ENCODE results near the gene LNPEP. TPM values are rescaled to one million over a fixed set of nuclear protein-coding genes. Genes with fewer than 3 reads are reported as not detected.

LNPEP gene
- total RNA-seq, 1 donor from 2014 or later: 39.4 TPM

DNA sequence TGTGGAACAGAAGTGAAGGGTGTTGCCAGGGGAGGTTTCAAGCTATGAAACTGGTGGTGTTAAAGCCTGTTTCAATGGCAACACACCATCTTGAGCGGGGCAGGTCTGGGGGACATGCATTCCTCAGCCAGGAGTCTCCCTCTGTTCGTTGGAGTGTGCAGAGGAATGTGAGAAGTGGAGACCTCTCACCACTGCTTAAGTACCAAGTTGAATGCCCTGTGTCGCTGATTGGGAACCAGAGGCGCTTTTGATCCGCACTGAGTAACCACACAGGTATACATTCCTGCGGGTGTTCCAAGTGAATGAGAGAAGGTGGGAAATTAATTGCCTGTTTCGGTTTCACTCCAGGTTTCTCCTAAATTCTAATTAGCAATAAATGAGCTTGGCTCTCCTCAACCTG, 107.1 kb downstream of the LNPEP start:
- no peaks in the 10 kb centered on the region for H3K9me3 Mint-ChIP-seq
- H3K4me1 Mint-ChIP-seq: no peaks in the 10 kb centered on the region
- H3K27ac Mint-ChIP-seq: no peak overlapping the region
- peaks cover 9% of the 10 kb centered on the region for H3K27me3 Mint-ChIP-seq
- intact Hi-C loops (cut with micrococcal nuclease): no loop called here
- H3K36me3 Mint-ChIP-seq (ENCODE audit: low read depth): peaks cover 3% of the 10 kb centered on the region
- no peak for DNase-seq
- no peak overlapping the region for H3K4me3 Mint-ChIP-seq

DNA sequence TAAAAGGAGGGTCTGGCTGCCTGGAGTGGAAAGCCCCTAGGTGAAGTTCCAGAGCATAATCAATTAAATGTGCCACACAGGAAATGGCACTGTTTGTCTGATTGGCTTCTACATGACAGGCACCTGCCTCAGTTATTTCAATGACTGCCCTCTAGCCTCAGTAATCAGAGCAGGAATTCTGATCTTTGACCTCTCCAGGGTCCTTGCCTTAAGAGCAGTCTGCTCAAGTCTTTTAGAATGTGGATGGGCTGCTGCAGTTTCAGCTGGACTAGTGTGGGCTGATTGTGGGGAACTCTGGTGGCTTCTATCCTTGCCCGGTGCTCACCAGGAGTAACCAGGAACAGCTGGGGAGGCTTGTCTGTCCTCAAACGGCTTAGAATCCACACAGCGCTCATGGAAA, 107.6 kb downstream of the LNPEP start:
- no peak overlapping the region for H3K27ac Mint-ChIP-seq
- intact Hi-C loops (cut with micrococcal nuclease): no loop called here

DNA sequence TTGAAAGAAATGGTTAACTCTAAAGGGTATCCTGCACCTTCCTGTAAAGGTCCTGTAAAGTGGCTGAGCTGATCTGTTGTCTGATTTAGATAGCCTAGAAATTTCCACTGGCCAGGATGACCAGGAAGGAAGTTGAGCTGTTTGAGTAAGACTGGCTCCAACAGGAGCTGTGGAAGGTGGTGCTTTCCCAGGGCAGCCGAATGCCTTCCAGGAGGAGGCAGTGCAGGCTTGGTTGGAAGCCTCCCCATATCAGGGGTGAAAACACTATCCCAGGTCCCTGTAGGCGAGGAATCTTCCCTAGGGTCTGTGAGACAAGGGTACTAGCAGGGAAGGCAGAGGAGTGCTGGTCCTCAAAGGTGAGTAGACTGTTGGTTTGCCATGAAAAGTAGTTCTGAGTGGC, 108.2 kb downstream of the LNPEP start:
- no peaks in the 10 kb centered on the region for H3K9me3 Mint-ChIP-seq
- no peak for DNase-seq
- intact Hi-C loops (cut with micrococcal nuclease): no loop called here
- no peak overlapping the region for H3K4me3 Mint-ChIP-seq
- H3K4me1 Mint-ChIP-seq: no peaks in the 10 kb centered on the region
- peaks cover 13% of the 10 kb centered on the region for H3K27me3 Mint-ChIP-seq
- no peak overlapping the region for H3K27ac Mint-ChIP-seq
- H3K36me3 Mint-ChIP-seq (ENCODE audit: low read depth): no peaks in the 10 kb centered on the region

More for the DNA sequence above, 107.6 kb downstream of the LNPEP start:
- H3K4me1 Mint-ChIP-seq: no peaks in the 10 kb centered on the region
- no peak overlapping the region for H3K4me3 Mint-ChIP-seq
- H3K9me3 Mint-ChIP-seq: no peaks in the 10 kb centered on the region
- H3K27me3 Mint-ChIP-seq: peaks cover 13% of the 10 kb centered on the region
- peaks cover 3% of the 10 kb centered on the region for H3K36me3 Mint-ChIP-seq (ENCODE audit: low read depth)
- DNase-seq: no peak

DNA sequence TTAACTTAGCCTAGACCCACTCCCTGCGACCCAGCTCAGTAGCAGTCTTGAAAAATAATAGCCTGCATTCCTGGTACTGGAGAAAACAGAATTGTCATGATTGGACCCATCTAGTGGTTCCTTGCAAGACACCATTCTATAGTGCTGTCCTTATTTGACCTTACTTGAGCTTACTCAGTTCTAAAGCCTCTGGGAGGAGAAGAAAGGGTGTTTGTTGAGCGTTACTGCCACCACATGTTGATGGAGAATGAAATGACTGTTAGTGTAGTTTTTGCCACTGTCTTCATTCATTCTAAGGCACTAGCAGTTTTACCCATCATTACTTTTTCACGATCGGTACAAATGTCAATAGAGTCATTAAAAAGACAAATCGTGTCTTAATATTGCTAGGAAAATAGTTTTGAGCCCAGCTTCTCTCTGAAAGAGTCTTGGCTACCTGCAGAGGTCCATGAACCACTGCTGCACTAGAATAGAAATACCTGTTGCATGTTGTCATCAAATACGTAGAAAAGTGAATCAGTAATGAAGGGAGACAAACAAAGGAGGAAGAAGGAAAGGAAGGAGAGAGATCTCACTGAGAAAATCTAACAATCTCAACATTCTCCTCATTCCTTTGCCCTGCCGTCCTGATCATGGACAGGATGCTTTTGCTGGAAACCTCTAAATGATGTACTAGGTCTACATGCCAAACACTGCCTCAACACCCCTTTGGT, 110.5 kb downstream of the LNPEP start:
- no peak overlapping the region for H3K4me3 Mint-ChIP-seq
- intact Hi-C loops (cut with micrococcal nuclease): loop anchor here (5.0 kb wide), 1 partner anchor 179 kb away; no protein-coding TSS in a partner anchor
- peaks cover 9% of the 10 kb centered on the region for H3K9me3 Mint-ChIP-seq
- H3K27ac Mint-ChIP-seq: no peak overlapping the region
- DNase-seq: no peak
- peaks cover 22% of the 10 kb centered on the region for H3K27me3 Mint-ChIP-seq
- H3K36me3 Mint-ChIP-seq (ENCODE audit: low read depth): no peaks in the 10 kb centered on the region
- H3K4me1 Mint-ChIP-seq: peaks cover 4% of the 10 kb centered on the region

DNA sequence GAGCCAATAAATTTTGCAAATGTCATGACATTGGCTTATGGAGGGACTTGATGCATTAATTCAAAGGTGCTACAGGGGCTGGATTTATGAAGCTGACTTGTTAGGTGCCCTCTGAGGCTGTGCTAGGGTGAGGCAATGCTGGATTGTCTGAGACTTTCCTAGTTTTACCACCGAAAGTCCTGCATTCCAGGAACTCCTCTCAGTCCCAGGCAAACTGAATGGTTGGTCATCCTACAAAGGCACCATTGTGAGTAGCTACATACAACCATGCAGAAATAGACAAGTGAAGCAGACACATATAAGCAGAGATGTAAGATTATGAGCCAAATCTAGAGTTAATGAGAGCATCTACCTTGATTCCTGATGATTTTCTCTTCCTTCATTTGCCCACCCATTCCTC, 111.2 kb downstream of the LNPEP start:
- Mint-ChIP-seq H3K4me3 (no peak overlapping the region), H3K27ac (no peak overlapping the region), H3K36me3 (ENCODE audit: low read depth) (no peaks in the 10 kb centered on the region), H3K27me3 (peaks cover 25% of the 10 kb centered on the region), H3K4me1 (peaks cover 4% of the 10 kb centered on the region), H3K9me3 (peaks cover 13% of the 10 kb centered on the region)
- no peak for DNase-seq
- intact Hi-C loops (cut with micrococcal nuclease): loop anchor here (5.0 kb wide), 1 partner anchor 180 kb away; no protein-coding TSS in a partner anchor

DNA sequence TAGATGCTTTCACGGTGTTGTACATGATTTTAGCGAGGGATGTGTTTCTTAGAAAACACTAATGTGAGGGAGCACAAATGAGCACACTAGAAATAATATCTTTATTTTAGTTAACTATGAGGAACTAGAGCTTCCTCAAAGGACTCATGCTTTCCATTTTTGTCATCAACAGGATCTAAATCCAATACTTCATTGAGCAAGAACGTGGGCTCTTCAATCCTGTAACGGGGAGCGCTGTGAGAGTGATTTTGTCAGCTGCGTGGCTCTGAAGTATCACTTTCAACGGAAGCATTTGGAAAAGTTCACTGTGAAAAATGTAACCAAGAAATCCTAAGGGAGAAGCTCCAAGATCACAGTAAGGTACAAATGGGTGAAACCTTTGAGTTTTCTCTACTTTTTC, 113.3 kb downstream of the LNPEP start:
- Mint-ChIP-seq H3K4me1 (peaks cover 4% of the 10 kb centered on the region), H3K27me3 (peaks cover 43% of the 10 kb centered on the region), H3K9me3 (peaks cover 16% of the 10 kb centered on the region), H3K27ac (no peak overlapping the region), H3K36me3 (ENCODE audit: low read depth) (peaks cover 1% of the 10 kb centered on the region), H3K4me3 (no peak overlapping the region)
- intact Hi-C loops (cut with micrococcal nuclease): loop anchor here (5.0 kb wide), 1 partner anchor 182 kb away; no protein-coding TSS in a partner anchor
- DNase-seq: no peak

DNA sequence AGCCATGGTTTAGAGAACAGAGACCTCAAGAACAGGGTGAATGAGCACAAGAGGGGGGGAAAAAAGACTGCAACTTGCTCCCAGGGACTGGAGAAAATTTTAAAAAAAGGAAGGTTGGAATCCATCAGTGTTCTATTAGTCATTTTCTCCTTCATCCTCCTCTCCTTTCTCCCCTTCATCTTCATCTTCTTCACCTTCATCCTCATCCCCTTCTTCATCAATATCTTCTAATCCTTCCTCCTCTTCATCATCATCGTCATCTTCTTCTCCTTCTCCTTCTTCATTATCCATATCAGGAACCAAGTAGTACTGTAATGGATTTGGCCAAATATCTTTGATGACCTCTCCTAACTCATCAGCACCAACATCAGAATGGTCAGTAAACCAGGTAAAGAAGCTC, 120.4 kb downstream of the LNPEP start:
- H3K36me3 Mint-ChIP-seq (ENCODE audit: low read depth): peaks cover 1% of the 10 kb centered on the region
- peaks cover 31% of the 10 kb centered on the region for H3K27me3 Mint-ChIP-seq
- H3K4me1 Mint-ChIP-seq: peaks cover 2% of the 10 kb centered on the region
- H3K27ac Mint-ChIP-seq: no peak overlapping the region
- DNase-seq: no peak
- peaks cover 11% of the 10 kb centered on the region for H3K9me3 Mint-ChIP-seq
- intact Hi-C loops (cut with micrococcal nuclease): no loop called here
- no peak overlapping the region for H3K4me3 Mint-ChIP-seq

- intact Hi-C loops (cut with micrococcal nuclease): no loop called here
- H3K9me3 Mint-ChIP-seq: peaks cover under 1% of the 10 kb centered on the region
- H3K27ac Mint-ChIP-seq: no peak overlapping the region
- H3K4me1 Mint-ChIP-seq: peaks cover under 1% of the 10 kb centered on the region
- DNase-seq: no peak
- H3K27me3 Mint-ChIP-seq: peaks cover 11% of the 10 kb centered on the region
- H3K36me3 Mint-ChIP-seq (ENCODE audit: low read depth): no peaks in the 10 kb centered on the region
- H3K4me3 Mint-ChIP-seq: no peak overlapping the region
These were observed 126.2 kb downstream of the LNPEP start for GRCh38 chr5:97062046-97062445.

GRCh38 chr5:97063251-97063650, 127.4 kb downstream of the LNPEP start:
- Mint-ChIP-seq H3K9me3 (no peaks in the 10 kb centered on the region), H3K36me3 (ENCODE audit: low read depth) (no peaks in the 10 kb centered on the region), H3K4me3 (no peak overlapping the region), H3K4me1 (no peaks in the 10 kb centered on the region), H3K27ac (no peak overlapping the region), H3K27me3 (peaks cover 11% of the 10 kb centered on the region)
- DNase-seq: no peak
- intact Hi-C loops (cut with micrococcal nuclease): no loop called here

DNA sequence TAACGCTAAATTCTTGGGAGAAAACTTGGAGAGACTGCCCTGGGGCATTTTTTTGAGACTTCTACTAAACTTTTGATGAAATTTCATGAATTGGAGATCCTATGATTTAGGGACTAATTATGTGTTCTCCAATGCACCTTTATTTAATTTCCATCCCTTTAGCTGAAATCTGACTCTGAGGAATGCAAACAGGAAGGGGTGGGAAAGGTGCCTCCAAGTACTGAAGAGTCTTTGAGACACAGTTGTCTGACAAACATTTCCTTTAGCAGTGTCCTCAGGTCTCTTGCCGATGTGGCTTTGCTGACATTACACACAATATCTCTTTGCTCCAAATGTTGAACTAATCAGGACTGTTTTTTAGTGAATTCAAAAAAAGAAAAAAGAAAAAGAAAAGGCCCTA, 129.6 kb downstream of the LNPEP start:
- H3K4me1 Mint-ChIP-seq: no peaks in the 10 kb centered on the region
- H3K9me3 Mint-ChIP-seq: no peaks in the 10 kb centered on the region
- H3K27ac Mint-ChIP-seq: no peak overlapping the region
- DNase-seq: no peak
- no peaks in the 10 kb centered on the region for H3K36me3 Mint-ChIP-seq (ENCODE audit: low read depth)
- intact Hi-C loops (cut with micrococcal nuclease): no loop called here
- no peak overlapping the region for H3K4me3 Mint-ChIP-seq
- H3K27me3 Mint-ChIP-seq: peaks cover 14% of the 10 kb centered on the region

- intact Hi-C loops (cut with micrococcal nuclease): no loop called here
- Mint-ChIP-seq H3K4me1 (no peaks in the 10 kb centered on the region), H3K27ac (no peak overlapping the region), H3K9me3 (no peaks in the 10 kb centered on the region), H3K36me3 (ENCODE audit: low read depth) (no peaks in the 10 kb centered on the region), H3K27me3 (peaks cover 14% of the 10 kb centered on the region), H3K4me3 (no peak overlapping the region)
- no peak for DNase-seq
These were observed 131.5 kb downstream of the LNPEP start for GRCh38 chr5:97067296-97067850.

DNA sequence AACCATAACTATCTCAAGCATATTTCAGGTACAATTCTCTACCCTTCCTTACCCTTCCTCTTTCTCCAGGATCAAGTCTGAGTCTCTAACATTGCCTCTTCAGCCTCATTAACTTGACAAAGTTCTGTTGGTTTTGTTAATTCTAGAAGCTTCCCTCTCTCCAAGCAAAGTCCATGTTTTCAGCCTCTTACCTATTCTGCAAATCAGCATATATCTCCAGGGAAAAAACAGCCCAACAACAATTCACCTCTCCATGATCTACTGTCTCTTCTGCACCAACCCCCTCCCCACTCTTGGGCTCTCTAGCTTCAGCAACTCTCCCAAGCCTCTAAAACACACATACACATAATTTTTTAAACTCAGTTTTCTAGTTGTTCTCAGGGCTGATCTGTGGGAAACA, 134.4 kb downstream of the LNPEP start:
- Mint-ChIP-seq H3K4me1 (no peaks in the 10 kb centered on the region), H3K9me3 (no peaks in the 10 kb centered on the region), H3K4me3 (no peak overlapping the region), H3K27me3 (peaks cover 11% of the 10 kb centered on the region), H3K36me3 (ENCODE audit: low read depth) (no peaks in the 10 kb centered on the region), H3K27ac (no peak overlapping the region)
- DNase-seq: no peak
- intact Hi-C loops (cut with micrococcal nuclease): no loop called here

- peaks cover 9% of the 10 kb centered on the region for H3K27me3 Mint-ChIP-seq
- intact Hi-C loops (cut with micrococcal nuclease): no loop called here
- no peak overlapping the region for H3K27ac Mint-ChIP-seq
- DNase-seq: no peak
- no peaks in the 10 kb centered on the region for H3K36me3 Mint-ChIP-seq (ENCODE audit: low read depth)
- no peaks in the 10 kb centered on the region for H3K9me3 Mint-ChIP-seq
- no peak overlapping the region for H3K4me3 Mint-ChIP-seq
- no peaks in the 10 kb centered on the region for H3K4me1 Mint-ChIP-seq
These were observed 135.2 kb downstream of the LNPEP start for GRCh38 chr5:97071101-97071500.

DNA sequence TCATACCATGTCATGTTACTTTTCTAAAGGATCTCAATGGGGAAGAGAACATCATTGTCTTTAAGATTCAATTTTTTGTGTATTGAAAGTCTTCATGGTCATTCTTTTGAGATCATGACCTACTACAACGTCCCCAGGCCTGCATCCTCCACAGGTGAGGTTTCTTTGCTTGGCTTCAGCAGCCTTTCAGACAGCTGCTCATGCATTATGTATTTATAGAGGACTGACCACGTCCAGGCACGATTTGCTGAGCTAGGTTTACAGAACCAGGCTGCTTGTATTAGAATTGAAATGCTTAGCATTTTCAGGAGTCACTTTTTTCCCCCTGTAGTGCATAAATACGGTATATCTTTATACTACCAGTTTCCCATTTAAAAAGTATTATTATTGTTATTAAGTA, 136.1 kb downstream of the LNPEP start:
- Mint-ChIP-seq H3K27me3 (peaks cover 6% of the 10 kb centered on the region), H3K36me3 (ENCODE audit: low read depth) (no peaks in the 10 kb centered on the region), H3K9me3 (no peaks in the 10 kb centered on the region), H3K27ac (no peak overlapping the region), H3K4me3 (no peak overlapping the region), H3K4me1 (no peaks in the 10 kb centered on the region)
- DNase-seq: no peak
- intact Hi-C loops (cut with micrococcal nuclease): no loop called here

DNA sequence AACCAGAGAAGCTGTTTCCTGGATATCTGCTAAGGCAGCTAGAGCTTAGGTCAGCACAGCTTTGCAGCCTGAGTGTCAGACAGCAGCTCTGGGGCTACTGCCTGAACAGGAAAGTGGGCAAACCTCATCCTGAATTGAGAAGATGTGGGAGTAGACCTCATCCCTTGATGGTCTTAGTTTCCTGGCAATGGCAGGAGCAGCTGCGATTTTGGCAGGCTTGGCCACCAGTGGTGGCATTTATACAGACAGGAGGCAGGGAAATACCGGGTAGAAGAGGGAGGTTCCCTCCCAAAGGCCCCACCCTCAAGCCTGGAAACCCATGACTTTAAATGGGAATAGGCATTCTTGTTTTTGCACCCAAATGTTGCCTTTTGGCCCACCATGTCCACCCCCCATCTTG, 136.8 kb downstream of the LNPEP start:
- no peaks in the 10 kb centered on the region for H3K9me3 Mint-ChIP-seq
- DNase-seq: no peak
- intact Hi-C loops (cut with micrococcal nuclease): no loop called here
- peaks cover 3% of the 10 kb centered on the region for H3K27me3 Mint-ChIP-seq
- H3K4me3 Mint-ChIP-seq: no peak overlapping the region
- no peaks in the 10 kb centered on the region for H3K36me3 Mint-ChIP-seq (ENCODE audit: low read depth)
- H3K27ac Mint-ChIP-seq: no peak overlapping the region
- no peaks in the 10 kb centered on the region for H3K4me1 Mint-ChIP-seq
